Activated CD4-positive, alpha-beta T cell treated with anti-CD3 and anti-CD28 coated beads, Interleukin-2, amount 10 ng/mL, durations not matched to agents 7 days and 5 days (primary cell): ENCODE results near the gene TPK1. TPM values are rescaled to one million over a fixed set of nuclear protein-coding genes. Genes with fewer than 3 reads are reported as not detected.
A peak's percentile ranks its signal among the peaks of the same experiment; 100 is the strongest.
"Not testable (repeated sequence)": the region's sequence is repeated elsewhere in the genome, so short reads cannot be mapped to it uniquely, and the experiment has no call there.

ENCODE experiments used
- CTCF ChIA-PET: fragments of 350-600 bp; sonication (Branson Sonifier 250); formaldehyde crosslinking; loops from one replicate; lab custom pipeline; 2021; ENCODE audit warnings: antibody characterized with exemption; lab: Charles Lee
- POLR2A ChIA-PET: fragments of 350-600 bp; sonication (Branson Sonifier 250); formaldehyde crosslinking; loops from one replicate; lab custom pipeline; 2021; ENCODE audit warnings: antibody characterized with exemption; lab: Charles Lee
- DNase-seq: peaks from one replicate; pipeline ENCODE4 v3.0.0-alpha.2; 2020
- H3K27ac Mint-ChIP-seq: one replicate; pipeline ENCODE4 v1.8.0; 2021; ENCODE audit warnings: mild to moderate bottlenecking, moderate library complexity, mixed read lengths
- H3K27me3 Mint-ChIP-seq: one replicate; pipeline ENCODE4 v1.8.0; 2021; ENCODE audit warnings: mixed read lengths
- H3K36me3 Mint-ChIP-seq: one replicate; pipeline ENCODE4 v1.8.0; 2021; ENCODE audit warnings: low read depth, mixed read lengths
- H3K4me1 Mint-ChIP-seq: one replicate; pipeline ENCODE4 v1.8.0; 2021; ENCODE audit warnings: mixed read lengths
- H3K4me3 Mint-ChIP-seq: one replicate; pipeline ENCODE4 v1.8.0; 2021; ENCODE audit warnings: mild to moderate bottlenecking, moderate library complexity, mixed read lengths
- H3K9me3 Mint-ChIP-seq: one replicate; pipeline ENCODE4 v1.8.0; 2021; ENCODE audit warnings: mixed read lengths
- total RNA-seq, 2 experiments: library from RNA; stranded (reverse); gene quantifications; one replicate each; pipeline ENCODE4 v1.2.3, GENCODE V29; 2021

TPK1 gene
- total RNA-seq, 2 experiments from 2014 or later, result 11.8 to 13.2 TPM

DNA sequence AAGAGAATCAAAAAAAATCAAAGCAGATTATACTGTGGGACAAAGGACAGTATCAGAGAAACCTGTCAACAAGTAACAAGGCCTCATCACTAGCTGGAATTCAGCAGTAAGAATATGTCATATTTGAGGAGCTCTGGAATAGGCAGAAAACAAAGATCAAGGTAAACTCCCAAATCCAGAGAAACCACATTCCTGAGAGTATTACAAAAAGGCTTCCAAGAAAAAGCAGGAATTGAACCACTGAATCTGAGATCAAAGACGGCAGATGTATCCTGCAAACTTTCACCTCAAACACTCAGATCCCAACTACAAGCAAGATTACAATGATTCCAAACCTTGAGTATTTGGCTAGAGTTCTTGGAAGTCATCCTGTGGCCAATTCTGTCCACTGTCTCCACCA, 16.3 kb downstream of the TPK1 start:
- peaks cover 23% of the 10 kb centered on the region for H3K36me3 Mint-ChIP-seq
- POLR2A ChIA-PET, result interaction anchor here (2.5 kb wide), 1 partner anchor 16 kb away, joined by 12 read pairs; the partner anchor contains the start of gene TPK1
- CTCF ChIA-PET, result interaction anchor here (3.2 kb wide), 1 partner anchor 13 kb away, joined by 14 read pairs; no protein-coding TSS in a partner anchor
- H3K9me3 Mint-ChIP-seq, result no peaks in the 10 kb centered on the region
- DNase-seq, result no peak
- peaks cover 72% of the 10 kb centered on the region for H3K4me1 Mint-ChIP-seq
- H3K27ac Mint-ChIP-seq, result peak overlapping the region; percentile 83
- H3K4me3 Mint-ChIP-seq, result no peak overlapping the region
- H3K27me3 Mint-ChIP-seq, result no peaks in the 10 kb centered on the region

DNA sequence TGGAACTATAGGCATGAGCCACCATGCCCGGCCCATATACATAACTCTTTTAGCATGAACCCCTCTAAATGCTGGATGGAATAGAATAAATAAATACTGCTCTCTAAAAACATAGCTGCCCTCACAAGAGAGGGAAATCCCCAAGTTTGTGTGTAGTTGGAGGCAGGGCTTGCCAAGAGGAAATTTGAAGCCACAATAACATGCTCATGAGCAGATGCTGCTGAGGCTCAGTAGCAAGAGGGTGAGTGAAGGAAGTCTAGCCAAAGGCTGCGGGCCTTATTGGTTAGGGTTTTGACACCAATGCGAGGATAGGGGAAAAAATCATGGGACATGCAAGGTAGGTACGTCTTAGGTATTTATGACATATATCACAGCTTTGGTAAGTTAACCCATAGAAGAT, 17.3 kb downstream of the TPK1 start:
- peak overlapping the region; percentile 83 for H3K27ac Mint-ChIP-seq

DNA sequence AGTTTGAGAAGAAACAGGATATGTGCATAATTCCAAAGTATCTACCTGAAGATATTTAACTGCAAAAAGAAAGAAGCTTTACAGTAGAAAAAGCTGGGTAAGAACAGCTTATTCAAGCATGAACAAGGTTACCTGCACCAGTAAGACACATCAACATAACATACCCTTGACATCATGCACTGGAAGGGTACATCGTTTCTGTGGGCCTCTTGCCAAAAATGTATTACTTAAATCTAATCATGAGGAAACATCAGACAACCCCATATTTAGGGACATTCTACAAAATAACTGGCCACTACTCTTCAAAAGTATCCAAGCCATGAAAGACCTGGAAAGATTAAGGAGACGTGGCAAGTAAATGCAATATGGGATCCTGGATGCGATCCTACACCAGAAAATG, 18.9 kb downstream of the TPK1 start:
- H3K4me1 Mint-ChIP-seq, result peaks cover 75% of the 10 kb centered on the region
- no peak overlapping the region for H3K27ac Mint-ChIP-seq
- H3K4me3 Mint-ChIP-seq, result no peak overlapping the region
- H3K36me3 Mint-ChIP-seq, result peaks cover 20% of the 10 kb centered on the region
- H3K9me3 Mint-ChIP-seq, result no peaks in the 10 kb centered on the region
- ChIA-PET POLR2A (no interaction called here), CTCF (interaction anchor here (3.2 kb wide), 1 partner anchor 16 kb away, joined by 14 read pairs; no protein-coding TSS in a partner anchor)
- H3K27me3 Mint-ChIP-seq, result no peaks in the 10 kb centered on the region
- no peak for DNase-seq

More for the DNA sequence above, 17.3 kb downstream of the TPK1 start:
- ChIA-PET POLR2A (interaction anchor here (2.5 kb wide), 1 partner anchor 17 kb away, joined by 12 read pairs; the partner anchor contains the start of gene TPK1), CTCF (interaction anchor here (1.0 to 3.2 kb wide), 2 partner anchors 14 to 17 kb away, joined by 5 to 14 read pairs; partner anchors contain the start of gene TPK1)
- Mint-ChIP-seq H3K27me3 (no peaks in the 10 kb centered on the region), H3K36me3 (peaks cover 23% of the 10 kb centered on the region), H3K9me3 (no peaks in the 10 kb centered on the region), H3K4me1 (peaks cover 74% of the 10 kb centered on the region), H3K4me3 (no peak overlapping the region)
- peak; percentile 65 for DNase-seq

DNA sequence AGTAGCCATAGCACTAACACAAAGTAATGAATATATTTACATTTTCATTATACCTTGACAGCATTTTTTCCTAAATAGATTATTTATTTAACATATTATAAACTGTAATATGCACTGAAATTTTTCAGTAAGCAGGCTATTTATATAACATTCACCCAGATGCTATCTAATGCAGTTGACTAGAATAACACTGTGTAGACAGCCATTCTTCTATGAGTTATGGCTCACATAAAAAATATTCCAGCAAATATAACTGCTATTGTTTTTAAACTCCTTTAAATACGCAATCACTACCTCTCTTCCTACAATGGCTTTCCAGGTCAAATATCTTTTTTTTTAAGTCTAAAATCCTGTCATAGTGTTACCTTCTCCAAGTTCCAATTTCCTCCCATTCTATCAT, 21.6 kb downstream of the TPK1 start:
- Mint-ChIP-seq H3K9me3 (no peaks in the 10 kb centered on the region), H3K27ac (no peak overlapping the region), H3K27me3 (no peaks in the 10 kb centered on the region), H3K4me3 (no peak overlapping the region), H3K36me3 (peaks cover 14% of the 10 kb centered on the region), H3K4me1 (peaks cover 57% of the 10 kb centered on the region)
- no peak for DNase-seq
- POLR2A ChIA-PET, result no interaction called here
- CTCF ChIA-PET, result no interaction called here

DNA sequence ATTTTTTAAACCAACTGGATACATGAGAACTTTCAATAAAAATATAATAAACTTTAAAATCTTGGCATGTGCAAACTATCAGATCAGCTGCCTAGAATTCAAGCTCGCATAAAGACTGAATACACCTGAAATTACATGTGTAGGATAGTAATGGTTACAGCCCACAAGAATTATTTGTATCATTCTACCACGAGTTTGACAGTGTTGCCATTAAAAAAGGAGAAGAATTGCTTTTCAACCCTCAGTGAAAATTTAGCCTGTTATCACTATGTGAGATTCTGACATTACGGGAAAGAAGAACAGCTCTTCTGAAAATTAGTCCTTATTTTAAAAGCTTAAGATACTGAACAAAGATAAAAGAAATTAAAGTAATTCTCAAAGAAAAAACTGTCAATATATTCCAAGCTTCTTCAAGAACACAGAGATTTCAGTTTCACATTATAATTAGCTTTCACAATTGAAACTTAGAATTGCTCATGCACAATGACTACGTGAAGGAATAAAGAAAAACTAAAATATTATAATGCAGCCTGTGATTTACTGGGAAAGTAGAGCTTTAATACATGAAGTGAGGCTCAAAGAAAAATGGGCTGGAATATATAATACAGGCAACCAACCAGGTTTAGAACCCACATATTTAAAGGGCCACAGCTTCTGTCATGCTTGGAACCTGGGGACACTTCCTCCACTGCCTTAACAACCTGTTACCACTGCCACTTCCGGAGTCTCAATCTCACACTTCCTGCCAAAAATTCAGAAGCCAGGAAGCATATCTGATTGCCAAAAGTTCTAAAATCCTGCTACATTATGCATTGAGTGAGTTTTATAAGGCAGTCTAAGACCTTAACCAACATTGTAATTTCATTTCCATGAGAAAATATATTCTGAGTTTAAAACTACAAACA, 23.2 kb downstream of the TPK1 start:
- H3K27me3 Mint-ChIP-seq, result no peaks in the 10 kb centered on the region
- ChIA-PET CTCF (interaction anchor here (0.6 to 1.9 kb wide), 6 partner anchors 9 to 1531 kb away, joined by 3 to 9 read pairs (median 3); partner anchors contain the start of gene TPK1), POLR2A (interaction anchor here (0.6 kb wide), 1 partner anchor 357 kb away, joined by 3 read pairs; no protein-coding TSS in a partner anchor)
- H3K9me3 Mint-ChIP-seq, result no peaks in the 10 kb centered on the region
- peak overlapping the region; percentile 61 for H3K4me3 Mint-ChIP-seq
- peaks cover 50% of the 10 kb centered on the region for H3K4me1 Mint-ChIP-seq
- H3K27ac Mint-ChIP-seq, result peak overlapping the region; percentile 87
- peaks cover 9% of the 10 kb centered on the region for H3K36me3 Mint-ChIP-seq
- DNase-seq, result peak; percentile 74

DNA sequence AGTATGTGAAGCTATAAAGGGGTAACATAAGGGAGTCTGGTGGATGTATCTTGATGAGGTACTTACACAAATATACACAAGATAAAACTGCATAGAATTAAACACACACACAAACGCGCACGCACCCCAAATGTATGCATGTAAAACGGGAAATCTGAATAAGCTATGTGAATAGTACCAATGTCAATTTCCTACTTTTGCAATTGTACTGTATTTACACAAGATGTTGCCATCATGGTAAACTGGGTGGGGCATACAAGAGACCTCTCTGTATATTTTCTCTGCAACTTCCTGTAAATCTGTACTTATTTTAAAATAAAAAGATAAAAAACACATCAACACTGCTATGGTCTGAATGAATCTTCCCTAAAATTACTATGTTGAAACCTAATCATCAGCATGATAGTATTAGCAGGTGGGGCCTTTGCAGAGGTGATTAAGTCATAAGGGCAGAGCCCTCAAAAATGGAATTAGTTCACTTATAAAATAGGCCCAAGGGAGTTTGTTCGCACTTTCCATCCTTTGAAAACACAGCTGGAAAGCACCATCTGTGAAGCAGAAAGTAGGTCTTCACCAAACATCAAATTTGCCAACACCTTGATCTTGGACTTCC, 30.1 kb downstream of the TPK1 start:
- no peak for DNase-seq
- Mint-ChIP-seq H3K9me3 (no peaks in the 10 kb centered on the region), H3K4me3 (no peak overlapping the region), H3K36me3 (peaks cover 10% of the 10 kb centered on the region), H3K27ac (no peak overlapping the region), H3K4me1 (peaks cover 16% of the 10 kb centered on the region), H3K27me3 (no peaks in the 10 kb centered on the region)
- CTCF ChIA-PET, result interaction anchor here (0.7 to 0.9 kb wide), 2 partner anchors 29 to 30 kb away, joined by 4 read pairs; partner anchors contain the start of gene TPK1
- POLR2A ChIA-PET, result interaction anchor here (1.4 kb wide), 1 partner anchor 30 kb away, joined by 3 read pairs; the partner anchor contains the start of gene TPK1

DNA sequence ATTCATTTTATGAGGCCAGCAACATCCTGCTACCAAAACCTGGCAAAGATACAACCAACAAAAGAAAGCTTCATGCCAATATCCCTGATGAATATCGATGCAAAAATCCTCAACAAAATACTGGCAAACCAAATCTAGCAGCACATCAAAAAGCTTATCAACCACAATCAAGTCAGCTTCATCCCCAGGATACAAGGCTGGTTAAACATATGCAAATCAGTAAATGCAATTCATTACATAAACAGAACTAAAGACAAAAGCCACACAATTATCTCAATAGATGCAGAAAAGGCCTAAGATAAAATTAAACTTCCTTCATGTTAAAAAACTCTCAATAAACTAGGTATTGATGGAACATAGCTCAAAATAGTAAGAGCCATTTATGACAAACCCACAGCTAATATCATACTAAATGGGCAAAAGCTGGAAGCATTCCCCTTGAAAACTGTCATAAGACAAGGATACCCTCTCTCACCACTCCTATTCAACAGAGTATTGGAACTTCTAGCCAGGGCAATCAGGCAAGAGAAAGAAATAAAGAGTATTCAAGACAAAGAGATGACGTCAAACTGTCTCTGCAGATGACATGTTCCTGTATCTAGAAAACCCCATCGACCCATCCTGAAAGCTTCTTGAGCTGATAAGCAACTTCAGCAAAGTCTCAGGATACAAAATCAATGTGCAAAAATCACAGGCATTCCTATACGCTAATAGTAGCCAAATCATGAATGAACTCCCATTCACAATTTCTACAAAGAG, 35.0 kb downstream of the TPK1 start:
- CTCF ChIA-PET, result interaction anchor here (1.5 kb wide), 1 partner anchor 11 kb away, joined by 3 read pairs; no protein-coding TSS in a partner anchor
- POLR2A ChIA-PET, H3K27ac Mint-ChIP-seq, H3K27me3 Mint-ChIP-seq, DNase-seq, H3K4me3 Mint-ChIP-seq: not testable (repeated sequence)
- Mint-ChIP-seq H3K36me3 (peaks cover 24% of the 10 kb centered on the region), H3K4me1 (peaks cover 11% of the 10 kb centered on the region), H3K9me3 (peaks cover 22% of the 10 kb centered on the region)

DNA sequence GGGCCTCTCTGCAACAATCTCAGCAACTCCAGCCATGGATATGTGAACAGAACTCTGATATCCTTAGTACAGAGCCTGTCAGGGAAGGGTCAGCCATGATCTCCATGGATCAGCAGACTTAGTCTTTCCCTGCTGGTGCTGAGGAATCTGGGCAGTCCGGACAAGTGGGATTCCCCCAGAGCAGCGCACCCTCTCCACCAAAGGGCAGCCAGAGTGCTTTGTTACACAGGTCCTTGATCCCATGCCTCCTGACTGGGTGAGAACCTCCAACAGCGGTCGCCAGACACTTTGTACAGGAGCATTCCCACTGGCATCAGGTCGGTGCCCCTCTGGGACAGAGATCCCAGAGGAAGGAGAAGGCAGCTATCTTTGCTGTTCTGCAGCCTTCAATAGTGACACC, 38.9 kb downstream of the TPK1 start:
- Mint-ChIP-seq H3K27ac (no peak overlapping the region), H3K4me1 (peaks cover 6% of the 10 kb centered on the region), H3K9me3 (peaks cover 22% of the 10 kb centered on the region), H3K27me3 (no peaks in the 10 kb centered on the region), H3K4me3 (no peak overlapping the region), H3K36me3 (peaks cover 15% of the 10 kb centered on the region)
- DNase-seq, result no peak
- CTCF ChIA-PET, result no interaction called here
- POLR2A ChIA-PET, result no interaction called here

DNA sequence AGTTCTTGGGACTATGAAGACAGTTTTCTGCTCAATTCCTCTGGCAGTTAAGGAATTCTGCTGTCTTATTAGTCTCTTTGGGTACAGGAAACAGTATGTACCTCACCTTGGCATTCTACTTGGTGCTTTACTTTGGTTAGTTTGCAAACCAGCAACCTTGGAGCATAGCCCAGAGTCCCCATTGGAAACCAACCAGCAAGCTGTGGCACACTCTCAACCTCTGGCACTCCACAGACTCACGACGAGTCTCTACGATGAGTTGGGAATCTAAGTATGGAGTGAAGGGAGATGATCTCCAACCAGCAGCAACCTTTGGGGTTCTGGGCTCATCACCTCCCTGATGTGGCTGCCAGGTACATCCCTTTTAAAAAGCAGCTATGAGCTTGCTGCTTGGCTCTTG, 43.8 kb downstream of the TPK1 start:
- CTCF ChIA-PET, result no interaction called here

DNA sequence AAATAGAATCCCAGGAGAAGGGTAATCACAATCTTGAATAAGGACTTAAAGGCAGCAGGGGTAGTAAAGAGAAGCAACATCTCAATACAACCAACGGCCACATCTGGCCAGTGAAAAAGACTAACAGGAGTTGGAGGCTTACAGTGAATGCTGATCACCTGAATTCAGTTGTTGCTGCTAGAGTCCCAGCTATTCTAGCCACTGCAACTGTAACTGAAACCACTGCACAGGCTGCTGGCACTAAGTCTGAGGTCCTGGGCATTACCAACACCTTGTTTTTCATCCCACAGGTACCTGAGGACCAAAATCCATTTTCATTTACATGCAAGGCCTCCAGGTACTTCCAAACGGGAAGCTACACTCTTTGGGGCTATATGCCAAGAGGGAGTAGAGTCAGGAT, 44.4 kb downstream of the TPK1 start:
- Mint-ChIP-seq H3K9me3 (no peaks in the 10 kb centered on the region), H3K36me3 (no peaks in the 10 kb centered on the region), H3K4me1 (peaks cover 2% of the 10 kb centered on the region), H3K27me3 (no peaks in the 10 kb centered on the region), H3K27ac (no peak overlapping the region), H3K4me3 (no peak overlapping the region)
- DNase-seq, result no peak
- CTCF ChIA-PET, result no interaction called here
- POLR2A ChIA-PET, result interaction anchor here (0.6 kb wide), 1 partner anchor 110 kb away, joined by 3 read pairs; no protein-coding TSS in a partner anchor

More for the DNA sequence above, 43.8 kb downstream of the TPK1 start:
- H3K9me3 Mint-ChIP-seq, result peaks cover 2% of the 10 kb centered on the region
- peaks cover 3% of the 10 kb centered on the region for H3K36me3 Mint-ChIP-seq
- H3K27ac Mint-ChIP-seq, result no peak overlapping the region
- no peak overlapping the region for H3K4me3 Mint-ChIP-seq
- POLR2A ChIA-PET, result interaction anchor here (0.6 kb wide), 1 partner anchor 110 kb away, joined by 3 read pairs; no protein-coding TSS in a partner anchor
- DNase-seq, result no peak
- H3K4me1 Mint-ChIP-seq, result no peaks in the 10 kb centered on the region
- H3K27me3 Mint-ChIP-seq, result no peaks in the 10 kb centered on the region

DNA sequence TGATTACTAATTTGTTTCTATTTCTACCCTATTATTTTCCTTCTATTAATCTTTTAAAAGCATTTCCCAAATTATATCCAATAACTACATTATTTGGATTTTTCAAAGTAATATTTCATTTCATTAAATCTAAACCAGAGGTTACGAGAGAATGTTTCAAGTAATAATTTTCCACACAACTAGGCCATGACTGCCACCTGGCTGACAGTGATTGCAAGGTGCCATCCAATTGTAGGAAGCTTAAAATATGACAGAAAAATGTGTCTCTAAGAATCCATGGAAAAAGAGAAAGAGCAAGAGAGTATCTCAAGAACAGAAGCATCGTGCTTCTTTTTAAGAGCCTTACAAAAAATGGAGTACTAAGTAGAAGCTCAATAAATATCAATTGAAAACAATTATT, 48.7 kb downstream of the TPK1 start:
- H3K4me3 Mint-ChIP-seq, result no peak overlapping the region
- H3K9me3 Mint-ChIP-seq, result no peaks in the 10 kb centered on the region
- DNase-seq, result no peak
- H3K27me3 Mint-ChIP-seq, result no peaks in the 10 kb centered on the region
- CTCF ChIA-PET, result interaction anchor here (1.2 kb wide), 1 partner anchor 12 kb away, joined by 3 read pairs; no protein-coding TSS in a partner anchor
- peaks cover 2% of the 10 kb centered on the region for H3K4me1 Mint-ChIP-seq
- no peaks in the 10 kb centered on the region for H3K36me3 Mint-ChIP-seq
- POLR2A ChIA-PET, result interaction anchor here (0.7 kb wide), 1 partner anchor 24 kb away, joined by 3 read pairs; no protein-coding TSS in a partner anchor
- H3K27ac Mint-ChIP-seq, result no peak overlapping the region

DNA sequence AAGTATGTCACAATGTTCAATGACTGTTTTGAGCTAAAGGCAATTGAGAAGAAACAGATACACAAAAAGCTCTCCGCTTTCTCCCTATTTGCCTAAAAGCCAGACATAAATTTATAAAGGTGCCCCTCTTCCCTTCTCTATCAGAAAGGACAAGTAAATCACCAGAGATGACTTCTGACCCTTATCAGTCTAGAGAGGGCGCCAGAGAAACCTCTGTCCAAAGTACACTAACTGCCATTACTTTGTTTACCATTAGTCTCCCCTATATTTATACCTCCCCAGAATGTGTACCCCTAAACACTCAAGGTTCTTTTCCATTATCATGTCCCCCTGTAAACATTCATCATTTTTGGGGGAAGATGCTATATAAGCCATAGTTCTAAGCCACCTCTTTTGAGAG, 49.3 kb downstream of the TPK1 start:
- Mint-ChIP-seq H3K4me3 (no peak overlapping the region), H3K27ac (no peak overlapping the region), H3K4me1 (peaks cover 2% of the 10 kb centered on the region), H3K27me3 (no peaks in the 10 kb centered on the region), H3K36me3 (no peaks in the 10 kb centered on the region), H3K9me3 (no peaks in the 10 kb centered on the region)
- ChIA-PET CTCF (interaction anchor here (0.6 kb wide), 1 partner anchor 49 kb away, joined by 3 read pairs; the partner anchor contains the start of gene TPK1), POLR2A (no interaction called here)
- peak; percentile 7 for DNase-seq
